Lower lobe of right lung (tissue), 2 donors: ENCODE results near the gene PODXL2. TPM values are rescaled to one million over a fixed set of nuclear protein-coding genes. Genes with fewer than 3 reads are reported as not detected.
"Not testable (repeated sequence)": the region's sequence is repeated elsewhere in the genome, so short reads cannot be mapped to it uniquely, and the experiment has no call there.

Experiments
- ATAC-seq, 2 donors: fragments of 200-7000 bp; cut with Tn5 transposase; one replicate each; pipeline ENCODE4 v1.9.1; 2020 to 2022; ENCODE audit warnings: mild to moderate bottlenecking in 2 of 2, moderate library complexity in 2 of 2
- DNase-seq: peaks from one replicate; pipeline ENCODE4 v3.0.0-alpha.2; 2020
- H3K27ac ChIP-seq: fragments of 200-600 bp; one replicate; pipeline ENCODE4 v1.8.0; 2022
- H3K27me3 ChIP-seq: fragments of 200-600 bp; one replicate; pipeline ENCODE4 v1.8.0; 2022; ENCODE audit warnings: low read depth
- H3K36me3 ChIP-seq: fragments of 200-600 bp; one replicate; pipeline ENCODE4 v1.8.0; 2022; ENCODE audit warnings: mild to moderate bottlenecking
- H3K4me1 ChIP-seq: fragments of 200-600 bp; one replicate; pipeline ENCODE4 v1.8.0; 2022
- H3K4me3 ChIP-seq: fragments of 200-600 bp; one replicate; pipeline ENCODE4 v1.8.0; 2022; ENCODE audit warnings: mild to moderate bottlenecking
- H3K9me3 ChIP-seq: fragments of 200-600 bp; one replicate; pipeline ENCODE4 v1.8.0; 2022
- CTCF ChIP-seq: fragments of 200-600 bp; IDR thresholded peaks from one replicate; pipeline ENCODE4 v1.8.0; 2022; ENCODE audit warnings: antibody characterized with exemption, mild to moderate bottlenecking
- intact Hi-C: fragments of 100-400 bp; cut with DNase I; formaldehyde crosslinking; loops from one replicate; pipeline ENCODE4 v1.11.0; 2022
- total RNA-seq: library from RNA; stranded (reverse); fragmentation: NEBNext Ultra II Directional; extraction: Animal tissue kit (Norgen Biotek cat#: 25700); gene quantifications from one replicate; pipeline ENCODE4 v1.2.1, GENCODE V29; 2021
- donor health status: DM: no; HTN: yes; CAD: no; lungs with severe emphysema.

Gene PODXL2
- total RNA-seq, 1 donor from 2014 or later: 2.2 TPM

GRCh38 chr3:127650236-127650635 lies 21.3 kb downstream of the PODXL2 start:
- Histone ChIP-seq H3K27ac (no peak overlapping the region), H3K4me1 (no peaks in the 10 kb centered on the region), H3K27me3 (no peaks in the 10 kb centered on the region), H3K4me3 (no peak overlapping the region), H3K9me3 (no peaks in the 10 kb centered on the region), H3K36me3 (no peaks in the 10 kb centered on the region)
- TF ChIP-seq CTCF: no peak
- DNase-seq (no peak), ATAC-seq (no peak)
- intact Hi-C loops: no loop called here

- ATAC-seq (peak; percentile 46 to 53), DNase-seq (no peak)
- H3K36me3 ChIP-seq: no peaks in the 10 kb centered on the region
- H3K9me3 ChIP-seq: no peaks in the 10 kb centered on the region
- H3K27ac ChIP-seq: no peak overlapping the region
- H3K4me3 ChIP-seq: no peak overlapping the region
- TF ChIP-seq CTCF: no peak
- no peaks in the 10 kb centered on the region for H3K4me1 ChIP-seq
- no peaks in the 10 kb centered on the region for H3K27me3 ChIP-seq
- intact Hi-C loops: no loop called here
Observed at GRCh38 chr3:127651516-127652172, 22.7 kb downstream of the PODXL2 start.

- ATAC-seq (peak; percentile 88 to 89), DNase-seq (peak; percentile 64)
- intact Hi-C loops: no loop called here
- no peaks in the 10 kb centered on the region for H3K4me1 ChIP-seq
- no peaks in the 10 kb centered on the region for H3K36me3 ChIP-seq
- no peak overlapping the region for H3K4me3 ChIP-seq
- H3K9me3 ChIP-seq: no peaks in the 10 kb centered on the region
- no peak overlapping the region for H3K27ac ChIP-seq
- peak; percentile 94 for TF ChIP-seq CTCF
- H3K27me3 ChIP-seq: no peaks in the 10 kb centered on the region
Observed at GRCh38 chr3:127652246-127652995, 23.4 kb downstream of the PODXL2 start.

DNA sequence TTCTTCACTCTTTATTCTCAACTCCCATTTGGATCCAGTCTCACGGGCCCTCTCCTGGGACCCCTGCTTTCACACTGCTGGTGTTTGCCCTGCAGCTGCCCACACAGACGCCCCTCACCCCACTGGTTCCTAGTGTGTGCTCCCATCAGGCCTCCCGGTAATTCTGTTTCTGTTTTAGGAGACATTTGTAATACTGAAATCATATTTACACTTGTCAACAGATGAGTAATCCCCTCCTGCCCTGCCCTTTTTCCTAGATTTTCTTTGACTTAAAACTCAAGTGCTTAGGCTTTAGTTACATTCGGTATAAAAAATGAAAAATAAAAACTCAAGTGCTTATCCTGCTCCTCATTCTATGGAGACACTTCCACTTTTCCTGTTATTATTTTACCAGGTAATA lies 25.4 kb downstream of the PODXL2 start:
- no peaks in the 10 kb centered on the region for H3K9me3 ChIP-seq
- no peaks in the 10 kb centered on the region for H3K27me3 ChIP-seq
- TF ChIP-seq CTCF: no peak
- intact Hi-C loops: no loop called here
- H3K36me3 ChIP-seq: no peaks in the 10 kb centered on the region
- no peak overlapping the region for H3K4me3 ChIP-seq
- ATAC-seq: no peak
- no peak for DNase-seq
- no peak overlapping the region for H3K27ac ChIP-seq
- no peaks in the 10 kb centered on the region for H3K4me1 ChIP-seq

- H3K27me3 ChIP-seq, ATAC-seq, H3K27ac ChIP-seq, H3K9me3 ChIP-seq, H3K36me3 ChIP-seq, intact Hi-C loops, DNase-seq, H3K4me1 ChIP-seq, H3K4me3 ChIP-seq: not testable (repeated sequence)
Observed at GRCh38 chr3:127654993-127655392, 26.0 kb downstream of the PODXL2 start.

GRCh38 chr3:127655641-127656040 lies 26.7 kb downstream of the PODXL2 start:
- Histone ChIP-seq H3K4me1 (no peaks in the 10 kb centered on the region), H3K9me3 (no peaks in the 10 kb centered on the region), H3K4me3 (no peak overlapping the region), H3K36me3 (no peaks in the 10 kb centered on the region), H3K27ac (no peak overlapping the region), H3K27me3 (no peaks in the 10 kb centered on the region)
- intact Hi-C loops: no loop called here
- no peak for TF ChIP-seq CTCF
- ATAC-seq: no peak
- DNase-seq: no peak
